ENCODE data around the gene C1orf167.
A peak's percentile ranks its signal among the peaks of the same experiment; 100 is the strongest.

C1orf167 gene

GRCh38 chr1:11738096-11738495 is 23.9 kb upstream of the C1orf167 start:
- no peak for DNase-seq

- no peak for DNase-seq
Measured at GRCh38 chr1:11738783-11739182, 23.2 kb upstream of the C1orf167 start.

GRCh38 chr1:11740258-11741192 is 21.5 kb upstream of the C1orf167 start:
- peak; percentile 30 for DNase-seq

- no peak for DNase-seq
Measured at GRCh38 chr1:11741482-11741881, 20.5 kb upstream of the C1orf167 start.

- no peak for DNase-seq
Measured at GRCh38 chr1:11741919-11742558, 20.0 kb upstream of the C1orf167 start.

- no peak for DNase-seq
Measured at GRCh38 chr1:11744287-11744686, 17.7 kb upstream of the C1orf167 start.

GRCh38 chr1:11746092-11746491 is 15.9 kb upstream of the C1orf167 start:
- no peak for DNase-seq

- no peak for DNase-seq
Measured at GRCh38 chr1:11746795-11747487, 15.1 kb upstream of the C1orf167 start.

GRCh38 chr1:11748294-11749202 is 13.4 kb upstream of the C1orf167 start:
- DNase-seq = no peak

GRCh38 chr1:11749203-11749689 is 12.7 kb upstream of the C1orf167 start:
- DNase-seq = peak; percentile 67

- DNase-seq = no peak
Measured at GRCh38 chr1:11749996-11750395, 12.0 kb upstream of the C1orf167 start.

- no peak for DNase-seq
Measured at GRCh38 chr1:11751087-11751486, 10.9 kb upstream of the C1orf167 start.

GRCh38 chr1:11752359-11753088 is 9.5 kb upstream of the C1orf167 start:
- DNase-seq = no peak

- DNase-seq = no peak
Measured at GRCh38 chr1:11753555-11754208, 8.3 kb upstream of the C1orf167 start.

GRCh38 chr1:11757047-11757446 is 4.9 kb upstream of the C1orf167 start:
- DNase-seq = no peak

GRCh38 chr1:11759791-11760190 is 2.2 kb upstream of the C1orf167 start:
- no peak for DNase-seq

- DNase-seq = no peak
Measured at GRCh38 chr1:11761285-11761684, 708 bp upstream of the C1orf167 start.

GRCh38 chr1:11764115-11764514 is 2.1 kb downstream of the C1orf167 start:
- no peak for DNase-seq

GRCh38 chr1:11764519-11764918 is 2.5 kb downstream of the C1orf167 start:
- no peak for DNase-seq

- DNase-seq = no peak
Measured at GRCh38 chr1:11765661-11766428, 3.9 kb downstream of the C1orf167 start.
